Subcutaneous preadipocyte (primary cell): ENCODE data around the gene RAB1A. TPM values are rescaled to one million over a fixed set of nuclear protein-coding genes. Genes with fewer than 3 reads are reported as not detected.

Experiments used
- small RNA-seq: library from RNA; depleted of rRNA; stranded (forward); fragments of <200 nt; gene quantifications from one replicate; pipeline ENCODE3, GENCODE V24; 2012
- total RNA-seq: library from RNA; depleted of rRNA; stranded (reverse); fragments of >200 nt; gene quantifications from 2 replicates; pipeline ENCODE4 v1.2.3, GENCODE V29; 2012

RAB1A gene
- 64.7 and 65.5 TPM in 2 replicates for total RNA-seq

DNA sequence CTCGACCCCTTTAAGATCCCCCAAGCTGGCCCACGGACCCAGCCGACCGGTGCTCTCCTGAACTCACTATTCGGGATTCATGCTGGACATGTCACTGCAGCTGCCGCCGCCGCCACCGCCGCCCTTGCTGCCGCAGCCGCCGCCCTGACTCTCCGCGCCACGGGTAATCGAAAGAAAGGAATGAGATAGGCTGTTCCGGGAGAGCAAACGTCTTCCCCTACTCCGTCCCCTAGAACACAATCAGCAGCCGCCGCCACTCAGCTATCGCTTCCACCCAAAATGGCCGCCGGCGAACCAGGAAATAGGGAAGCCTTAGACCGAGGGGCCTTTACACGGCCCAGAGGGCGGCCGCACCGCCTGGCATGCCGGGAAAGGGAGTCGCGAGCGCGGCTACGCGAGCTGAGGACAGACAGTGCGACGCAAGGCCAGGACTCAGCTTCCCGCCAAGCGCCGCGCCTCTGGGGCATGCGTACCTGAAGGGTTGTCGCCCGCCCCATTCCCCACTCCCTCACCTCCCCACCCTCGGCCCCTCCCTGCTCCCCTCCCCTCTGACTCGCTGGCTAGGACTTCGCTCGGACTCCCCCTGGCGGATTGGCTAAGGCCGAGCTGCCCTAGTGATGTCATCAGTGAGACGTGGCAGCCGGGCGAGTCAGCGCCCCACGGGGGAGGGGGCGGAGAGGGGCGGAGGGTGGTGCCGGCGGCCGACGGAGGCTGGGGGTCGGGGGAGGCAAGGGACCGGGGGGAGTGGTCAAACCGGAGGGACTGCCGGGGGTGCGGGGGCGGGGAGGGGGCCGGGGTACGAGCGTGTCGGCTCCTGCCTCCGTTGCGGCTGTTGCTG lies at the start of gene RAB1A:
Gene RAB1A, minus strand, starts transcription at position 281 of the 838 bp plus-strand sequence. Its CDS starts 191 bp downstream, at position 90.

DNA sequence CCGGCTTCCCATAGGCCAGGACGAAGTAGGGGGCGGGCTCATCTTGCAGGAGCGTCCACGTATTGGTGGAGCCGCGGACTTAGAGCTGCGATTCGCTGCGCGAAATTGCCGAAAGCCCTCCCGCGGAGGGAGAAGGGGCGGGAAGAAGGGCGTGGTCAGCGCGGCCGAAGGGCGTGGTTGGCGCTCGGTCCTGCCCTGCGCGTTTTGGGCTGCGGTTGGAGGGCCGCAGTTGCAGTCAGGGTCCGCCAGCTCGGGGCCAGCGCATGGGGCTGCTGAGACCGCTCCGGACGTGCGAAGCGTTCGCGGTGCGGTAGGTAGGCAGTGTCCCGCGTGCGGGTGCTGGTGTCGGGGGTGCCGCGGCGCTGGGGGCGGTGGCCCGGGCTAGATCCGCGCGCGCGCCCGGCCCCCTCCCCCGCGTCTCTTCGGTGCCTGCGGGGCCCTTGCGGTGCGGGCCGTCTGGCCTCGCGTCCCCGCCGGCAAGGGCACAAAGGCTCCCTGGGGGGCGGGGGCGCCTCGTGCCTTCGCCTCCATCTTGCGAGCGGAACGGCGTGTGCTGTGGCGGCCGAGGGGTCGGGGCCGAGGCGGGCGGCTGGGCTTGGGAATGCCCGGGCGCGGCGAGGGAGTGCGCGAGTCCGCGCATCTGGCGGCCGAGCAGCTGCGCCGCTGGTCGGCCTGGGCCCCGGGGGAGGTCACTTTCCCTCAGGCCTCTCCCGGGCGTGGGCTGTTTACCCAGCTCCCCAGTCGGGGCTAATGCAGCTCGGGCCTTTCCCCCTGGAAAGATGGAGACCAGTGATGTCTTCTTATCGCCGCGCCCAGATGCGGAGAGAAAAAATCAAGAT lies 73.5 kb downstream of the RAB1A start, which contains the start of gene CEP68:
Gene CEP68, plus strand, starts transcription at position 202 of the 839 bp plus-strand sequence. CDS start 13,029 bp downstream, outside the sequence.

Small RNA genes lying within 50 kb of the gene (small RNA-seq; reads per million reads assigned to genes)
- not detected for gene RF00090

Other genes with a start within 250 kb of the RAB1A start
- gene SLC1A4, start 140.7 kb downstream of the RAB1A start, total RNA-seq = 2.9 and 4.3 TPM in 2 replicates
- 10.9 and 12.9 TPM in 2 replicates for gene CEP68, start 73.7 kb downstream of the RAB1A start, total RNA-seq
- 62.1 and 63.9 TPM in 2 replicates for gene ACTR2, start 97.7 kb upstream of the RAB1A start, total RNA-seq